Esophagus muscularis mucosa (tissue), 4 donors: ENCODE data around the gene DOCK1. TPM values are rescaled to one million over a fixed set of nuclear protein-coding genes. Genes with fewer than 3 reads are reported as not detected.

ENCODE experiments used
- DNase-seq: peaks from one replicate; pipeline ENCODE4 v3.0.0-alpha.2; 2017; ENCODE audit errors: extremely low spot score
- H3K27ac ChIP-seq, 4 donors: fragments of 200-600 bp; sonication (generic); replicated peaks in 1 of 4; 1 replicate in 3 of 4; 2 replicates in 1 of 4; pipeline ENCODE4 v1.5.1; 2016 to 2019; ENCODE audit warnings: mild to moderate bottlenecking in 1 of 4
- H3K27me3 ChIP-seq, 4 donors: fragments of 200-600 bp; sonication (generic); one replicate each; pipeline versions ENCODE4 v1.5.1 to v1.6.0; 2016 to 2019
- H3K36me3 ChIP-seq, 4 donors: fragments of 200-600 bp; sonication (generic); one replicate each; pipeline ENCODE4 v1.5.1; 2016 to 2019
- H3K4me1 ChIP-seq, 4 donors: fragments of 200-600 bp; sonication (generic); one replicate each; pipeline ENCODE4 v1.5.1; 2016 to 2019
- H3K4me3 ChIP-seq, 4 donors: fragments of 200-600 bp; sonication (generic); 1 replicate in 2 of 4; 2 replicates in 2 of 4; pipeline ENCODE4 v1.5.1; 2016 to 2019; ENCODE audit warnings: mild to moderate bottlenecking in 4 of 4, moderate library complexity in 1 of 4
- H3K9me3 ChIP-seq, 4 donors: fragments of 200-600 bp; sonication (generic); 1 replicate in 3 of 4; 2 replicates in 1 of 4; pipeline ENCODE4 v1.5.1; 2016 to 2019
- EP300 ChIP-seq: sonication (generic); formaldehyde crosslinking; IDR thresholded peaks from one replicate; pipeline ENCODE4 v1.6.1; 2017; ENCODE audit warnings: antibody characterized with exemption
- POLR2A ChIP-seq: fragments of 450-650 bp; IDR thresholded peaks from one replicate; pipeline ENCODE4 v1.6.1; 2017; ENCODE audit warnings: antibody characterized with exemption, moderate library complexity, mild to moderate bottlenecking, low read depth
- POLR2AphosphoS5 ChIP-seq, 2 donors: sonication (generic); formaldehyde crosslinking; IDR thresholded peaks; one replicate each; pipeline ENCODE4 v1.6.1; 2017; ENCODE audit warnings: antibody characterized with exemption in 2 of 2
- WGBS: methylation state at CpG from one replicate; pipeline ENCODE4 v1.1.5; 2018; 5-methylcytosine and 5-hydroxymethylcytosine counted together
- intact Hi-C: fragments of 100-400 bp; cut with DNase I; formaldehyde crosslinking; loops from one replicate; pipeline ENCODE4 v1.15.1; 2023
- total RNA-seq, 4 donors: library from RNA; depleted of rRNA; stranded (reverse); fragments of >200 nt; gene quantifications; one replicate each; pipeline versions ENCODE4 v1.1.0 to v1.2.1, GENCODE V29; 2016
- TF ChIP-seq, protein P1 (sequence below), 3 experiments: fragments of 200-600 bp in 2 of 3; fragments of 450-650 bp in 1 of 3; sonication (generic) in 2 of 3; IDR thresholded peaks; one replicate each; pipeline ENCODE4 v1.5.1; 2017 to 2019; ENCODE audit warnings: antibody characterized with exemption in 3 of 3, mild to moderate bottlenecking in 2 of 3, moderate library complexity in 1 of 3

DOCK1 gene
- total RNA-seq, 4 donors from 2014 or later, result 41.4 to 60.3 (median 55.3) TPM

DNA sequence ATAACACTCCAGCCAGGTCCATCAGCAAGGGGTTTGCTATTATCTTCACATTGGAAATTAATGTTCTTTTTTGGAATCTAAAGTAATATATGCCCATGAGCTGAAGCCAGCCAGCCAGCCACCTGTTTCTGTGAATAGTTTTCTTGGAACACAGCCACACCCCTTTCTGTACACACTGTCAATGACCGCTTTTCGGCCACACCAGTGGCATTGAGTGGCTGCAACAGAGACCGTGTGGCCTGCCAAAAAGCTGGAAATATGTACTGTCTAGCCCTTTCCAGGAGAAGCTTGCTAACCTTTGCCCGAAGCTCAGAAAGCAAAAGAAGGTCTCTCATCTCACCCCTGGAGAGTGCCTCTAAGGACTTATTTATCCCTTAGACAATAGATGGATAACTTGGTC is 545.4 kb downstream of the DOCK1 start:
- no peaks in the 10 kb centered on the region for H3K9me3 ChIP-seq
- H3K4me3 ChIP-seq, result no peak overlapping the region
- DNase-seq, result no peak
- no peaks in the 10 kb centered on the region for H3K27me3 ChIP-seq
- no peak for TF ChIP-seq EP300
- TF ChIP-seq, protein P1, sequence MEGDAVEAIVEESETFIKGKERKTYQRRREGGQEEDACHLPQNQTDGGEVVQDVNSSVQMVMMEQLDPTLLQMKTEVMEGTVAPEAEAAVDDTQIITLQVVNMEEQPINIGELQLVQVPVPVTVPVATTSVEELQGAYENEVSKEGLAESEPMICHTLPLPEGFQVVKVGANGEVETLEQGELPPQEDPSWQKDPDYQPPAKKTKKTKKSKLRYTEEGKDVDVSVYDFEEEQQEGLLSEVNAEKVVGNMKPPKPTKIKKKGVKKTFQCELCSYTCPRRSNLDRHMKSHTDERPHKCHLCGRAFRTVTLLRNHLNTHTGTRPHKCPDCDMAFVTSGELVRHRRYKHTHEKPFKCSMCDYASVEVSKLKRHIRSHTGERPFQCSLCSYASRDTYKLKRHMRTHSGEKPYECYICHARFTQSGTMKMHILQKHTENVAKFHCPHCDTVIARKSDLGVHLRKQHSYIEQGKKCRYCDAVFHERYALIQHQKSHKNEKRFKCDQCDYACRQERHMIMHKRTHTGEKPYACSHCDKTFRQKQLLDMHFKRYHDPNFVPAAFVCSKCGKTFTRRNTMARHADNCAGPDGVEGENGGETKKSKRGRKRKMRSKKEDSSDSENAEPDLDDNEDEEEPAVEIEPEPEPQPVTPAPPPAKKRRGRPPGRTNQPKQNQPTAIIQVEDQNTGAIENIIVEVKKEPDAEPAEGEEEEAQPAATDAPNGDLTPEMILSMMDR (IDR thresholded peaks at IDR 0.05), result no peak
- no peak for TF ChIP-seq POLR2A
- no peak for TF ChIP-seq POLR2AphosphoS5 (IDR thresholded peaks at IDR 0.05)
- 80% methylated on average over 4 of the region's 4 CpGs for WGBS
- no peaks in the 10 kb centered on the region for H3K4me1 ChIP-seq
- intact Hi-C loops, result no loop called here
- no peak overlapping the region for H3K27ac ChIP-seq
- H3K36me3 ChIP-seq, result peaks cover 41 to 81% (median 53%) of the 10 kb centered on the region in 4 donors

DNA sequence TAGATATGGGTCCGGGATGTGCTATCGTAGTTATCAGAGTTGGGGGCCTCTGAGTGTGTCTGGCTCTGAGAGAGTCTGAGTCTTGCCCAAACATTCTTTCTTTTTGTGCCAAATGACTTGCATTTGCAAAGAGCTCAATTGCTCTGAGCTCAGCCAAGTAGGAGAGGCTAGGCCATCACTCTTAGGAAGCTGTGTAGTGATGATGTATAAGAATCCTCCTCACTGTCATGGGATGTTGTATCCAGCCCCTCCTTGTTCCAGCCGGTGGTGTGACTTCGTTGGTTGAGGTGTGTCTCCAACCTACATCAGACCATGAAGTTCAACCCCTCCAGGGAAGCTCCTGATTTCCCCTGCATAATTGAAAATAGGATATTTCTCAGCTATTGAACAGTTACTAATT is 546.4 kb downstream of the DOCK1 start:
- no peak for TF ChIP-seq POLR2A
- TF ChIP-seq, protein P1 (IDR thresholded peaks at IDR 0.05), result no peak
- no peak for TF ChIP-seq EP300
- no peak for TF ChIP-seq POLR2AphosphoS5 (IDR thresholded peaks at IDR 0.05)
- intact Hi-C loops, result no loop called here
- Histone ChIP-seq H3K27me3 (no peaks in the 10 kb centered on the region), H3K27ac (no peak overlapping the region), H3K9me3 (no peaks in the 10 kb centered on the region), H3K36me3 (peaks cover 33 to 72% (median 47%) of the 10 kb centered on the region in 4 donors), H3K4me3 (no peak overlapping the region), H3K4me1 (no peaks in the 10 kb centered on the region)
- WGBS, result 91% methylated on average over 4 of the region's 4 CpGs
- DNase-seq, result no peak

DNA sequence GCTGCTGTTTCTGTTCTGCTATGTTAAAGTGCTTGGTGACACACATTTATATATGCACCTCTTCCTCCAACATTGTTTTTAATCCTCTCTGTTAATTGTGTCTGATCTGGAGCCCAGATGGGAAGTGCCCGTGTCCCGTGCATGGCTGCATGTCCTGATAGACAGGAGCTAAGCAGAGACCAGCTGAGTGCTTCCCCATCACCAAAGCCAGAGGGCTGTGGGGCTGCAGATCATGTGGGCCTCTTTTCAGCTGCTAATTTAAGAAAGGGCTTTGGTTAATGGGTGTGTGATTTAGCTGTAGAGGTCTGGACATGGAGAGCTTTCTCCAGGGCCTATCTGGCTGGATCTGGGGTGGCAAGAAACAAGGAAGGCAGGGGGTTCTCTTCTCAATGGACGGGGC is 547.3 kb downstream of the DOCK1 start:
- no peaks in the 10 kb centered on the region for H3K9me3 ChIP-seq
- no peaks in the 10 kb centered on the region for H3K27me3 ChIP-seq
- TF ChIP-seq POLR2A (no peak), EP300 (no peak), POLR2AphosphoS5 (IDR thresholded peaks at IDR 0.05) (no peak)
- TF ChIP-seq, protein P1 (IDR thresholded peaks at IDR 0.05), result no peak
- WGBS, result 78% methylated on average over 3 of the region's 3 CpGs
- intact Hi-C loops, result no loop called here
- no peak overlapping the region for H3K27ac ChIP-seq
- peaks cover 24 to 62% (median 38%) of the 10 kb centered on the region in 4 donors for H3K36me3 ChIP-seq
- no peaks in the 10 kb centered on the region for H3K4me1 ChIP-seq
- DNase-seq, result no peak
- H3K4me3 ChIP-seq, result no peak overlapping the region

DNA sequence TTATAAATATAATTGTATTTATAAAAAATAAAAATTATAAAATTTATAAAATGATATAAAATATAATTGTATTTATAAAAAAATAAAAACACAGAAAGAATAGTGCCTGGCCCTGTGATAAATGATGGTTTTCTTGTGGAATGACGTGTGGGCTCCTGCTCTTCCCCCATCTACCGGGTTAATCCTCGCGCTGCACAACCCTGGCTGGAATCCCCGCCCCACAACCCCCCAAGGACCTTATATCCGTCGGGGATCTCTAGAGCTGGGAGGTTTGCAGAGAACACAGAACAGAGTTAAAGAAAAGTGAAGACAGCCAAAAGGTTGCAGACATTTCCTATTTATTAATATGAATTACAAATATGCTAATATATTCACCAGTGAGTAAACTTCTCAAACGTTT is 548.5 kb downstream of the DOCK1 start:
- Histone ChIP-seq H3K27ac (no peak overlapping the region), H3K4me1 (no peaks in the 10 kb centered on the region), H3K27me3 (no peaks in the 10 kb centered on the region), H3K36me3 (peaks cover 24 to 51% (median 27%) of the 10 kb centered on the region in 4 donors), H3K9me3 (peaks cover 0 to 2% (median 0%) of the 10 kb centered on the region in 4 donors), H3K4me3 (no peak overlapping the region)
- no peak for DNase-seq
- TF ChIP-seq EP300, result no peak
- TF ChIP-seq POLR2A, result no peak
- TF ChIP-seq POLR2AphosphoS5 (IDR thresholded peaks at IDR 0.05), result no peak
- TF ChIP-seq, protein P1 (IDR thresholded peaks at IDR 0.05), result no peak
- 79% methylated on average over 8 of the region's 8 CpGs for WGBS
- intact Hi-C loops, result no loop called here

DNA sequence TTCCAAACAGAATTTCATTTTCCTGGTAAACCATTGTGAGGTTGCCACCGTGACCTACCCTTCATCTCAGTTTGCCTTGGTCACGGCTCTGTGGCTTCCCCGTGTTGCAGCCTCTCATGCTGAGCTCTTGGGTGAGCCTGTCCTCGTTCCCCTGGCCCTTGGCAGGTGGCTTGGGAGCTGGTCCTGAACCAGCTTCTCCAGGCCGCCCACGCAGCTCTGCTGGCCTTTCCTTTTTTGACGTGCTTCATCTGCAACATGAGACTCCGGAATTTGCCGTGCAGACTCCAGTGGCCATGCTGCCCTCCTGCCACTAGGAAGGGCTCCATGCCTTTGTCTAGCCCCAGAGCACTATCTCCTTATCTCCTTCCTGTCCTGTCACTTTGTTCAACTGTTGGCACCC is 550.9 kb downstream of the DOCK1 start:
- H3K4me1 ChIP-seq, result no peaks in the 10 kb centered on the region
- WGBS, result 84% methylated on average over 9 of the region's 9 CpGs
- H3K4me3 ChIP-seq, result no peak overlapping the region
- peaks cover under 1 to 27% (median 10%) of the 10 kb centered on the region in 4 donors for H3K36me3 ChIP-seq
- no peak overlapping the region for H3K27ac ChIP-seq
- intact Hi-C loops, result no loop called here
- no peaks in the 10 kb centered on the region for H3K27me3 ChIP-seq
- TF ChIP-seq POLR2A (no peak), EP300 (no peak)
- TF ChIP-seq, protein P1 (IDR thresholded peaks at IDR 0.05), result no peak
- peaks cover 0 to 14% (median 6%) of the 10 kb centered on the region in 4 donors for H3K9me3 ChIP-seq
- no peak for DNase-seq
